K562 (cell line): ENCODE results near the gene DCAF7. TPM values are rescaled to one million over a fixed set of nuclear protein-coding genes. Genes with fewer than 3 reads are reported as not detected.

ENCODE experiments used
- CCAR2 ChIP-seq: fragments of 200-400 bp; formaldehyde crosslinking; IDR thresholded peaks from 2 replicates; pipeline ENCODE4 v1.6.1; 2017; ENCODE audit warnings: mild to moderate bottlenecking, low read depth, low read length
- CEBPZ ChIP-seq: fragments of 150-350 bp; IDR thresholded peaks from 2 replicates; pipeline ENCODE4 v1.6.1; 2014; ENCODE audit warnings: low read depth, mild to moderate bottlenecking, low read length, borderline replicate concordance
- CSDE1 ChIP-seq, 2 experiments: fragments of 450-650 bp; IDR thresholded peaks; 2 replicates each; pipeline ENCODE4 v1.6.1; 2016; ENCODE audit warnings: mild to moderate bottlenecking in 1 of 2
- CTBP1 ChIP-seq: fragments of 450-650 bp; IDR thresholded peaks from 2 replicates; pipeline ENCODE4 v1.6.1; 2016; ENCODE audit warnings: borderline replicate concordance
- ESRRA ChIP-seq: fragments of 450-650 bp; IDR thresholded peaks from 2 replicates; pipeline ENCODE4 v1.6.1; 2014; ENCODE audit warnings: low read depth, mild to moderate bottlenecking, moderate library complexity, borderline replicate concordance
- FOXK2 ChIP-seq, 2 experiments: fragments of 450-650 bp; IDR thresholded peaks in 1 of 2; conservative IDR thresholded peaks in 1 of 2; 2 replicates each; pipeline ENCODE4 v1.6.1; 2016; ENCODE audit warnings: low read depth in 2 of 2, mild to moderate bottlenecking in 1 of 2
- HES1 ChIP-seq: fragments of 450-650 bp; IDR thresholded peaks from 2 replicates; pipeline ENCODE4 v1.6.1; 2016; ENCODE audit warnings: low read depth, mild to moderate bottlenecking, moderate library complexity
- ILF3 ChIP-seq: fragments of 450-650 bp; IDR thresholded peaks from 2 replicates; pipeline ENCODE4 v1.6.1; 2018; ENCODE audit warnings: antibody characterized with exemption, mild to moderate bottlenecking, moderate library complexity, borderline replicate concordance
- KLF13 ChIP-seq: fragments of 450-650 bp; IDR thresholded peaks from 2 replicates; pipeline ENCODE4 v1.6.1; 2016; ENCODE audit warnings: missing genetic modification characterization, low read depth, mild to moderate bottlenecking, missing compliant biosample characterization, moderate library complexity, borderline replicate concordance
- MYBL2 ChIP-seq, 2 experiments: fragments of 450-650 bp in 1 of 2; sonication (generic) in 1 of 2; formaldehyde crosslinking in 1 of 2; IDR thresholded peaks; 2 replicates each; pipeline versions ENCODE4 v1.6.1 to v1.8.1; 2017 to 2022; ENCODE audit warnings: borderline replicate concordance in 1 of 2, inconsistent platforms in 1 of 2, low read depth in 1 of 2, mild to moderate bottlenecking in 1 of 2, missing genetic modification reagents in 1 of 2, moderate library complexity in 1 of 2
- NFATC3 ChIP-seq: fragments of 450-650 bp; IDR thresholded peaks from 2 replicates; pipeline ENCODE4 v1.6.1; 2017; ENCODE audit warnings: mild to moderate bottlenecking
- PHF20 ChIP-seq: fragments of 450-650 bp; IDR thresholded peaks from 2 replicates; pipeline ENCODE4 v1.6.1; 2018; ENCODE audit not compliant: partially characterized antibody
- PKNOX1 ChIP-seq: fragments of 450-650 bp; IDR thresholded peaks from 2 replicates; pipeline ENCODE4 v1.6.1; 2016
- RFX5 ChIP-seq: IDR thresholded peaks from 2 replicates; pipeline ENCODE4 v1.6.1; 2011; ENCODE audit warnings: low read depth, mild to moderate bottlenecking, improper control_type of control experiment, low read length
- SUPT5H ChIP-seq: fragments of 450-650 bp; IDR thresholded peaks from 2 replicates; pipeline ENCODE4 v1.6.1; 2016
- TBL1XR1 ChIP-seq, 2 experiments: IDR thresholded peaks; 2 replicates each; pipeline ENCODE4 v1.6.1; 2012; ENCODE audit warnings: improper control_type of control experiment in 2 of 2, low read length in 2 of 2, mild to moderate bottlenecking in 1 of 2
- ZBTB5 ChIP-seq: fragments of 450-650 bp; IDR thresholded peaks from 2 replicates; pipeline ENCODE4 v1.6.1; 2017; ENCODE audit warnings: antibody characterized with exemption
- ZBTB7A ChIP-seq: IDR thresholded peaks from 2 replicates; pipeline ENCODE4 v1.6.1; 2011; ENCODE audit warnings: low read depth, mild to moderate bottlenecking, low read length, moderate library complexity, borderline replicate concordance; ENCODE audit not compliant: control insufficient read depth
- ZC3H4 ChIP-seq: sonication (generic); formaldehyde crosslinking; IDR thresholded peaks from 2 replicates; pipeline ENCODE4 v1.9.0; 2021; ENCODE audit warnings: missing genetic modification reagents, borderline replicate concordance
- ZNF263 ChIP-seq: sonication (generic); formaldehyde crosslinking; IDR thresholded peaks from 2 replicates; pipeline ENCODE4 v1.8.0; 2022; ENCODE audit warnings: mild to moderate bottlenecking, missing genetic modification reagents, borderline replicate concordance
- polyA plus RNA-seq, 8 experiments: library from polyadenylated mRNA; depleted of rRNA in 4 of 8; stranded (reverse) in 5 of 8; unstranded in 3 of 8; fragments of >200 nt; fragmentation: Nextera tagmentation in 2 of 8; fragmentation: Illumina TruSeq in 1 of 8; extraction: Ambion mirVana in 2 of 8; extraction: Trizol in 1 of 8; gene quantifications; 2 replicates each; pipeline versions ENCODE4 v1.2.1 to v1.2.3, GENCODE V29; 2011 to 2014; ENCODE audit warnings: inconsistent platforms in 1 of 8, missing spikeins in 1 of 8
- total RNA-seq, 7 experiments: library from RNA; depleted of rRNA in 6 of 7; stranded (reverse); fragments of >200 nt in 6 of 7; fragmentation: Illumina TruSeq in 2 of 7; extraction: Trizol in 2 of 7; gene quantifications; 2 replicates each; pipeline versions ENCODE4 v1.2.1 to v1.2.3, GENCODE V29; 2011 to 2021; ENCODE audit warnings: low replicate concordance in 1 of 7

DCAF7 gene
- total and polyA plus RNA-seq, 9 of the 15 experiments (the other 6 are each of a cell fraction or from before 2014, with no cell fraction given): 30.8 to 123 (median 40.2) TPM

- TF ChIP-seq CEBPZ (peak; percentile 99), CTBP1 (peak; percentile 56; the same call in 1 of the 2 replicates), ILF3 (no peak), NFATC3 (no peak), HES1 (0 out of 2 replicates have a peak, but pooled peaks have one; percentile 19), SUPT5H (peak; percentile 81), FOXK2 (conservative IDR thresholded peaks at IDR 0.05 in 1 of 2, IDR thresholded peaks at IDR 0.05 in 1 of 2; ENCODE audit: low read depth in 2 of 2) (peak in 1 of 2 experiments; percentile 37), PKNOX1 (peak; percentile 100), PHF20 (peak; percentile 78), ZNF263 (CRISPR knock-in tag) (no peak; the same call in 1 of the 2 replicates), TBL1XR1 (IDR thresholded peaks at IDR 0.05; ENCODE audit: low read length in 2 of 2) (no peak), RFX5 (no peak), ZC3H4 (CRISPR knock-in tag) (0 out of 2 replicates have a peak, but pooled peaks have one; percentile 4), CCAR2 (no peak), ZBTB5 (no peak), ZBTB7A (peak; percentile 49; the same call in 1 of the 2 replicates), CSDE1 (IDR thresholded peaks at IDR 0.05) (no peak), KLF13 (tag) (0 out of 2 replicates have a peak, but pooled peaks have one; percentile 26), MYBL2 (IDR thresholded peaks at IDR 0.05; ENCODE audit: low read depth) (peak; percentile 94), MYBL2 (CRISPR knock-in tag; IDR thresholded peaks at IDR 0.05; ENCODE audit: borderline replicate concordance) (no peak), ESRRA (peak; percentile 59)
These were observed at the start of gene DCAF7 (continued) for GRCh38 chr17:63549946-63550816.
